ENCODE data around the gene PTPRM. TPM values are rescaled to one million over a fixed set of nuclear protein-coding genes. Genes with fewer than 3 reads are reported as not detected.

PTPRM gene
- polyA plus RNA-seq, 1 donor (not counting 4 experiments of a cell fraction or from before 2014, with no cell fraction given), result 54.5 TPM

GRCh38 chr18:7666195-7666776 lies 99.2 kb downstream of the PTPRM start:
- H3K79me2 ChIP-seq (ENCODE audit: control insufficient read depth, insufficient read depth, low read length), result no peaks in the 10 kb centered on the region
- DNase-seq (ENCODE audit: low read depth, low spot score), result no peak
- H3K4me1 ChIP-seq (ENCODE audit: control insufficient read depth, extremely low read depth, insufficient read depth, low read length), result no peaks in the 10 kb centered on the region
- no peak overlapping the region for H3K4me3 ChIP-seq (ENCODE audit: control insufficient read depth in 2 of 3, extremely low read depth in 1 of 3, insufficient read depth in 2 of 3, low read depth in 1 of 3, low read length in 3 of 3)
- no peaks in the 10 kb centered on the region for H3K9me1 ChIP-seq (ENCODE audit: control insufficient read depth, extremely low read depth, insufficient read depth, low read length)
- no peaks in the 10 kb centered on the region for H3K36me3 ChIP-seq (ENCODE audit: control insufficient read depth in 2 of 2, extremely low read depth in 1 of 2, insufficient read depth in 2 of 2, low read length in 2 of 2)
- TF ChIP-seq CTCF (optimal IDR thresholded peaks at IDR 0.05 in 1 of 3, IDR thresholded peaks at IDR 0.05 in 1 of 3, conservative IDR thresholded peaks at IDR 0.05 in 1 of 3; ENCODE audit: extremely low read depth in 1 of 3, insufficient read depth in 2 of 3, low read length in 3 of 3) (no peak), EZH2 (IDR thresholded peaks at IDR 0.05; ENCODE audit: low read length) (no peak)
- no peak overlapping the region for H2AFZ ChIP-seq (ENCODE audit: control insufficient read depth, low read length)
- H3K27ac ChIP-seq (ENCODE audit: control insufficient read depth, insufficient read depth, low read length), result no peak overlapping the region
- H3K9me3 ChIP-seq (ENCODE audit: control insufficient read depth, low read depth, low read length), result no peaks in the 10 kb centered on the region
- no peak overlapping the region for H3K4me2 ChIP-seq (ENCODE audit: control insufficient read depth, extremely low read depth, insufficient read depth, low read depth, low read length)
- FAIRE-seq, result no peak
- no peaks in the 10 kb centered on the region for H3K27me3 ChIP-seq (ENCODE audit: control insufficient read depth, extremely low read depth, insufficient read depth, low read length)
- no peaks in the 10 kb centered on the region for H4K20me1 ChIP-seq (ENCODE audit: control insufficient read depth, extremely low read depth, insufficient read depth, low read length)
- H3K9ac ChIP-seq (ENCODE audit: control insufficient read depth, extremely low read depth, insufficient read depth, low read length), result no peak overlapping the region
- dilution Hi-C loops (cut with MboI; ENCODE audit: extremely low pct_ligation_motif_present, low sequenced_read_pairs), result no loop called here

GRCh38 chr18:7668392-7668791 lies 101.3 kb downstream of the PTPRM start:
- Histone ChIP-seq H3K9ac (ENCODE audit: control insufficient read depth, extremely low read depth, insufficient read depth, low read length) (no peak overlapping the region), H3K27ac (ENCODE audit: control insufficient read depth, insufficient read depth, low read length) (no peak overlapping the region), H3K36me3 (ENCODE audit: control insufficient read depth in 2 of 2, extremely low read depth in 1 of 2, insufficient read depth in 2 of 2, low read length in 2 of 2) (no peaks in the 10 kb centered on the region), H3K4me3 (ENCODE audit: control insufficient read depth in 2 of 3, extremely low read depth in 1 of 3, insufficient read depth in 2 of 3, low read depth in 1 of 3, low read length in 3 of 3) (no peak overlapping the region), H2AFZ (ENCODE audit: control insufficient read depth, low read length) (no peak overlapping the region), H3K9me1 (ENCODE audit: control insufficient read depth, extremely low read depth, insufficient read depth, low read length) (no peaks in the 10 kb centered on the region), H3K4me2 (ENCODE audit: control insufficient read depth, extremely low read depth, insufficient read depth, low read depth, low read length) (no peak overlapping the region), H3K9me3 (ENCODE audit: control insufficient read depth, low read depth, low read length) (no peaks in the 10 kb centered on the region), H3K79me2 (ENCODE audit: control insufficient read depth, insufficient read depth, low read length) (no peaks in the 10 kb centered on the region), H4K20me1 (ENCODE audit: control insufficient read depth, extremely low read depth, insufficient read depth, low read length) (no peaks in the 10 kb centered on the region), H3K27me3 (ENCODE audit: control insufficient read depth, extremely low read depth, insufficient read depth, low read length) (no peaks in the 10 kb centered on the region), H3K4me1 (ENCODE audit: control insufficient read depth, extremely low read depth, insufficient read depth, low read length) (no peaks in the 10 kb centered on the region)
- no peak for FAIRE-seq
- TF ChIP-seq EZH2 (IDR thresholded peaks at IDR 0.05; ENCODE audit: low read length), result no peak
- TF ChIP-seq CTCF (optimal IDR thresholded peaks at IDR 0.05 in 1 of 3, IDR thresholded peaks at IDR 0.05 in 1 of 3, conservative IDR thresholded peaks at IDR 0.05 in 1 of 3; ENCODE audit: extremely low read depth in 1 of 3, insufficient read depth in 2 of 3, low read length in 3 of 3), result no peak
- DNase-seq (ENCODE audit: low read depth, low spot score), result no peak
- dilution Hi-C loops (cut with MboI; ENCODE audit: extremely low pct_ligation_motif_present, low sequenced_read_pairs), result no loop called here
